NCI-H2196 (cell line): ENCODE measurements around the gene MARCHF11.

Source experiments
- DNase-seq: peaks from one replicate; lab custom pipeline; 2025; ENCODE audit not compliant: unreplicated experiment; lab: John Stamatoyannopoulos, UW

Gene MARCHF11

GRCh38 chr5:16134204-16134603 is 45.4 kb downstream of the MARCHF11 start:
- DNase-seq = no peak

- no peak for DNase-seq
Measured at GRCh38 chr5:16131878-16132277, 47.7 kb downstream of the MARCHF11 start.

GRCh38 chr5:16128944-16129343 is 50.6 kb downstream of the MARCHF11 start:
- DNase-seq = no peak

- no peak for DNase-seq
Measured at GRCh38 chr5:16127865-16128544, 51.6 kb downstream of the MARCHF11 start.

- DNase-seq = no peak
Measured at GRCh38 chr5:16120579-16120978, 59.0 kb downstream of the MARCHF11 start.

GRCh38 chr5:16119790-16120189 is 59.8 kb downstream of the MARCHF11 start:
- DNase-seq = no peak

GRCh38 chr5:16115140-16115539 is 64.5 kb downstream of the MARCHF11 start:
- DNase-seq = no peak

GRCh38 chr5:16108418-16108817 is 71.2 kb downstream of the MARCHF11 start:
- no peak for DNase-seq

- DNase-seq = no peak
Measured at GRCh38 chr5:16104961-16105360, 74.6 kb downstream of the MARCHF11 start.

GRCh38 chr5:16095612-16096011 is 84.0 kb downstream of the MARCHF11 start:
- no peak for DNase-seq

- no peak for DNase-seq
Measured at GRCh38 chr5:16090270-16090669, 89.3 kb downstream of the MARCHF11 start.

GRCh38 chr5:16082982-16083381 is 96.6 kb downstream of the MARCHF11 start:
- DNase-seq = no peak

- no peak for DNase-seq
Measured at GRCh38 chr5:16082053-16082452, 97.5 kb downstream of the MARCHF11 start.

GRCh38 chr5:16081376-16081955 is 98.1 kb downstream of the MARCHF11 start:
- DNase-seq = no peak

GRCh38 chr5:16076657-16077056 is 102.9 kb downstream of the MARCHF11 start:
- DNase-seq = no peak

GRCh38 chr5:16074358-16074757 is 105.2 kb downstream of the MARCHF11 start:
- no peak for DNase-seq

GRCh38 chr5:16072616-16073015 is 107.0 kb downstream of the MARCHF11 start:
- DNase-seq = no peak

- DNase-seq = no peak
Measured at GRCh38 chr5:16067415-16067814, 112.2 kb downstream of the MARCHF11 start.

GRCh38 chr5:16066810-16067209 is 112.8 kb downstream of the MARCHF11 start:
- DNase-seq = no peak

GRCh38 chr5:16066320-16066719 is 113.3 kb downstream of the MARCHF11 start:
- DNase-seq = no peak

GRCh38 chr5:16065831-16066230 is 113.8 kb downstream of the MARCHF11 start:
- DNase-seq = no peak

GRCh38 chr5:16064135-16064893 is 115.3 kb downstream of the MARCHF11 start:
- DNase-seq = no peak
